ENCODE results near the gene TKTL1.

GRCh38 chrX:154303476-154303875, 7.9 kb downstream of the TKTL1 start:
- no peak for TF ChIP-seq EZH2phosphoT487 (IDR thresholded peaks at IDR 0.05; ENCODE audit: borderline replicate concordance, low read depth, low read length)
- TF ChIP-seq CTCF (conservative IDR thresholded peaks at IDR 0.05; ENCODE audit: low read length) = no peak
